Suprapubic skin (tissue), 3 donors: ENCODE measurements around the gene KDM6A.

Experiments used
- CTCF ChIP-seq, 2 donors: fragments of 200-600 bp in 1 of 2; fragments of 450-650 bp in 1 of 2; sonication (generic) in 1 of 2; IDR thresholded peaks; one replicate each; pipeline ENCODE4 v1.5.1; 2016 to 2019; ENCODE audit warnings: antibody characterized with exemption in 2 of 2, mild to moderate bottlenecking in 1 of 2, moderate library complexity in 1 of 2
- EP300 ChIP-seq: sonication (generic); formaldehyde crosslinking; IDR thresholded peaks from one replicate; pipeline ENCODE4 v1.6.1; 2017; ENCODE audit warnings: antibody characterized with exemption
- POLR2A ChIP-seq, 2 donors: fragments of 450-650 bp; IDR thresholded peaks; one replicate each; pipeline ENCODE4 v1.6.1; 2017; ENCODE audit warnings: antibody characterized with exemption in 2 of 2, mild to moderate bottlenecking in 2 of 2, moderate library complexity in 2 of 2

- TF ChIP-seq EP300 (no peak), CTCF (IDR thresholded peaks at IDR 0.05) (no peak), POLR2A (IDR thresholded peaks at IDR 0.05) (no peak)
These were observed 71.9 kb downstream of the KDM6A start for GRCh38 chrX:44944894-44945293.
